VCaP (cell line): ENCODE measurements around the gene ANTXR1.

Experiments used
- H3K27ac ChIP-seq: fragments of 450-650 bp; 2 replicates; pipeline ENCODE4 v1.5.1; 2017
- TF ChIP-seq, protein P1 (sequence below): fragments of 450-650 bp; conservative IDR thresholded peaks from 2 replicates; pipeline ENCODE4 v1.5.1; 2017; ENCODE audit warnings: mild to moderate bottlenecking, moderate library complexity

ANTXR1 gene

GRCh38 chr2:69243652-69244051 is 230.7 kb downstream of the ANTXR1 start:
- TF ChIP-seq, protein P1, sequence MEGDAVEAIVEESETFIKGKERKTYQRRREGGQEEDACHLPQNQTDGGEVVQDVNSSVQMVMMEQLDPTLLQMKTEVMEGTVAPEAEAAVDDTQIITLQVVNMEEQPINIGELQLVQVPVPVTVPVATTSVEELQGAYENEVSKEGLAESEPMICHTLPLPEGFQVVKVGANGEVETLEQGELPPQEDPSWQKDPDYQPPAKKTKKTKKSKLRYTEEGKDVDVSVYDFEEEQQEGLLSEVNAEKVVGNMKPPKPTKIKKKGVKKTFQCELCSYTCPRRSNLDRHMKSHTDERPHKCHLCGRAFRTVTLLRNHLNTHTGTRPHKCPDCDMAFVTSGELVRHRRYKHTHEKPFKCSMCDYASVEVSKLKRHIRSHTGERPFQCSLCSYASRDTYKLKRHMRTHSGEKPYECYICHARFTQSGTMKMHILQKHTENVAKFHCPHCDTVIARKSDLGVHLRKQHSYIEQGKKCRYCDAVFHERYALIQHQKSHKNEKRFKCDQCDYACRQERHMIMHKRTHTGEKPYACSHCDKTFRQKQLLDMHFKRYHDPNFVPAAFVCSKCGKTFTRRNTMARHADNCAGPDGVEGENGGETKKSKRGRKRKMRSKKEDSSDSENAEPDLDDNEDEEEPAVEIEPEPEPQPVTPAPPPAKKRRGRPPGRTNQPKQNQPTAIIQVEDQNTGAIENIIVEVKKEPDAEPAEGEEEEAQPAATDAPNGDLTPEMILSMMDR = no peak
- no peak overlapping the region for H3K27ac ChIP-seq

- H3K27ac ChIP-seq = no peak overlapping the region
- TF ChIP-seq, protein P1 = no peak
Observed at GRCh38 chr2:69244882-69245281, 231.9 kb downstream of the ANTXR1 start.

DNA sequence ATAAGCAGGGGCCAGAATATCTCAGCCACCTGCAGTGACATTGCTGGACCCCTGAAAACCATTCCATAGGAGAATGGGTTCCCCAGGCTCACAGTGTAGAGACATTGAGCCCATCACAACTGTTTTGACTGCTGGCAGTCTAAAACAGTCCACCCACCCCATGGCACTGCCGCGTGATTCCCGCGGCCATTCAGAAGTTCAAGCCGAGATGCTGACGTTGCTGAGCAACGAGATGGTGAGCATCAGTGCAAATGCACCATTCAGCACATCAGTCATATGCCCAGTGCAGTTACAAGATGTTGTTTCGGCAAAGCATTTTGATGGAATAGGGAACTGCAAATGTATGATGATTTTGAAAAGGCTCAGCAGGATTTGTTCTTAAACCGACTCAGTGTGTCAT is 234.6 kb downstream of the ANTXR1 start:
- TF ChIP-seq, protein P1 = no peak
- peak overlapping the region; percentile 63 for H3K27ac ChIP-seq

DNA sequence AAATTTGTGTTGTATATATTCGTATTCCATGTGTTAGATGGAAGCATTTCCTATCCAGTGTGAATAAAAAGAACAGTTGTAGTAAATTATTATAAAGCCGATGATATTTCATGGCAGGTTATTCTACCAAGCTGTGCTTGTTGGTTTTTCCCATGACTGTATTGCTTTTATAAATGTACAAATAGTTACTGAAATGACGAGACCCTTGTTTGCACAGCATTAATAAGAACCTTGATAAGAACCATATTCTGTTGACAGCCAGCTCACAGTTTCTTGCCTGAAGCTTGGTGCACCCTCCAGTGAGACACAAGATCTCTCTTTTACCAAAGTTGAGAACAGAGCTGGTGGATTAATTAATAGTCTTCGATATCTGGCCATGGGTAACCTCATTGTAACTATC is 235.3 kb downstream of the ANTXR1 start:
- peak overlapping the region; percentile 63 for H3K27ac ChIP-seq
- TF ChIP-seq, protein P1 = no peak

DNA sequence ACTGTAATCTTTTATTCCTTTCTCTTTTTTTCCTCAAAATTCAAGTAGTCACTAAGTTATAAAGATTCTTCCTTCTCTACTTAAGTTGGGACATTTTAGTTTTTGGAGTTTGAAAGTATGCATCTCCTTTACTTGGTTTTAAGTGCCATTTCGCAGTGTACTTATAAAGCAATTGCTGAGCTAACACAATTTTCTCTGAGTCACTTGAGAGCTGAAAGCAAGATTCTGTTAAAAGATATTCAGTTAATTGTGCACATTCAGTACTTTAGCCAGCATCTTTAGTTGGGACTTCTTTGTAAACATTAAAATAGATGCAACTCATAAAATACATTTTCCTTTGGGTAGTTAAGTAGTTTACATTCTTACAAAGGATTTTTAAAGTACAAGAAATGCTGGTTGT is 238.0 kb downstream of the ANTXR1 start:
- TF ChIP-seq, protein P1 = no peak
- H3K27ac ChIP-seq = peak overlapping the region; percentile 60

DNA sequence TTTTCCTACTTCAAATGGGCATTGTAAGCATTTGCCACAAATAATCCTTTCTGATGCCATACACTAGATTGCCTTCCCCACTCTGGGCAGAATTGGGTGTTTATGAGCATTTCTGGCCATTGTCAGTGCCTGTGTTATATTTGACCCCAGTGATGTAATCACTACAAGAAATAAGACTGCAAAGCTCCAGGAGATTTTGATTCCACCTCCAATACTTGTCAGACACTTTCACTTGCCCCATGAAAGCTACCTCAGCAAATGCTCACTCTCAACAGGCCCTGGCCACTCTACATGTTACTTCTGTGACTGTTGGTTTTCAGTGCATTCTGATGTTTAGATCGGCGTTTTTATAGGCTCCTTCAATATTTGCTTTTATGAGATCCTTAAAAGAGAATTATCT is 239.0 kb downstream of the ANTXR1 start:
- H3K27ac ChIP-seq = peak overlapping the region; percentile 60
- TF ChIP-seq, protein P1 = no peak

DNA sequence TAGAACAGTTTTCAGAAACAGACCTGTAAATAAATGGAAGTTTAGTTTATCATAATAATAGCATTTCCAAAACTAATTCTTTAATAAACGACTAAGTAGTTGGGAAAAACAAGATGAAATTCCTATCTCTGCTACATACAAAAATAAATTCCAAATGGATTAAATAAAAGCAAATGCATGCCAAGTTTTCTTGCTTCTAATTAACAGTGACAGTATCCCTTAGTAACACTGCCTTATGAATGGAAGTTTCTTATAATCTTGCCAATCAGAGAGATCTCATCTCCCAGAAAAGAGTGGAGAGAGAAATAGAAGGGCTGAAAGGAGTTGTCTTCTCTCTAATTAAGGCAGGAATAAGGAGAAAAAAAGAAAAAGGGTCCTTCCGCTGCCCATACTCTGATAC is 240.1 kb downstream of the ANTXR1 start:
- peak overlapping the region; percentile 60 for H3K27ac ChIP-seq
- TF ChIP-seq, protein P1 = no peak
